Transverse colon (tissue), 4 donors: Measurements from ENCODE around the gene SMARCC1. TPM values are rescaled to one million over a fixed set of nuclear protein-coding genes. Genes with fewer than 3 reads are reported as not detected.

Experiments
- DNase-seq: peaks from one replicate; pipeline ENCODE4 v3.0.0-alpha.2; 2019
- H3K27ac ChIP-seq, 4 donors: fragments of 200-600 bp; sonication (generic); 2 replicates each; pipeline ENCODE4 v1.5.1; 2016 to 2018; ENCODE audit warnings: inconsistent platforms in 4 of 4
- H3K27me3 ChIP-seq: fragments of 200-600 bp; sonication (generic); 2 replicates; pipeline ENCODE4 v1.5.1; 2017; ENCODE audit warnings: inconsistent platforms
- H3K36me3 ChIP-seq, 4 donors: fragments of 200-600 bp; sonication (generic); 2 replicates each; pipeline ENCODE4 v1.5.1; 2017 to 2019; ENCODE audit warnings: inconsistent platforms in 4 of 4
- H3K4me1 ChIP-seq, 4 donors: fragments of 200-600 bp; sonication (generic); 2 replicates each; pipeline ENCODE4 v1.5.1; 2017 to 2020; ENCODE audit warnings: inconsistent platforms in 4 of 4
- H3K4me3 ChIP-seq, 4 donors: fragments of 200-600 bp; sonication (generic); 1 replicate in 1 of 4; 2 replicates in 3 of 4; pipeline versions ENCODE4 v1.5.1 to v1.6.1; 2017 to 2019; ENCODE audit warnings: inconsistent platforms in 4 of 4
- H3K9me3 ChIP-seq, 2 donors: fragments of 200-600 bp; sonication (generic); 2 replicates each; pipeline ENCODE4 v1.5.1; 2017 to 2019; ENCODE audit warnings: inconsistent platforms in 2 of 2
- EP300 ChIP-seq: sonication (generic); formaldehyde crosslinking; IDR thresholded peaks from one replicate; pipeline ENCODE4 v1.6.1; 2017; ENCODE audit warnings: antibody characterized with exemption, low read depth
- POLR2A ChIP-seq: fragments of 450-650 bp; IDR thresholded peaks from one replicate; pipeline ENCODE4 v1.6.1; 2016; ENCODE audit warnings: antibody characterized with exemption, mild to moderate bottlenecking, moderate library complexity
- POLR2AphosphoS5 ChIP-seq, 3 donors: sonication (generic); formaldehyde crosslinking; IDR thresholded peaks; one replicate each; pipeline ENCODE4 v1.6.1; 2016; ENCODE audit warnings: antibody characterized with exemption in 3 of 3
- WGBS, 2 donors: methylation state at CpG; one replicate each; pipeline ENCODE4 v1.1.5; 2018; ENCODE audit warnings: low coverage in 1 of 2; 5-methylcytosine and 5-hydroxymethylcytosine counted together
- in situ Hi-C, 4 donors: fragments of 200-750 bp; cut with MboI; loops; one replicate each; pipeline versions ENCODE4 v1.15.0 to v1.15.1; 2017; ENCODE audit warnings: low sequenced_read_pairs in 3 of 4, low pct_ligation_motif_present in 1 of 4, low pct_unique_long_range_greater_than_20kb in 1 of 4
- intact Hi-C: fragments of 100-400 bp; cut with DNase I; formaldehyde crosslinking; loops from one replicate; pipeline ENCODE4 v1.15.1; 2023; ENCODE audit warnings: low total_unique reads
- total RNA-seq, 4 donors: library from RNA; depleted of rRNA; stranded (reverse); fragments of >200 nt; gene quantifications; one replicate each; pipeline ENCODE4 v1.1.0, GENCODE V29; 2016
- TF ChIP-seq, protein P1 (sequence below), 5 experiments: fragments of 200-600 bp in 3 of 5; fragments of 450-650 bp in 2 of 5; sonication (generic) in 3 of 5; IDR thresholded peaks; 1 replicate in 2 of 5; 2 replicates in 3 of 5; pipeline ENCODE4 v1.5.1; 2016 to 2017; ENCODE audit warnings: antibody characterized with exemption in 5 of 5, inconsistent platforms in 3 of 5, mild to moderate bottlenecking in 2 of 5, moderate library complexity in 1 of 5

SMARCC1 gene
- total RNA-seq, 4 donors from 2014 or later: 21.3 to 70.8 (median 45.0) TPM

DNA sequence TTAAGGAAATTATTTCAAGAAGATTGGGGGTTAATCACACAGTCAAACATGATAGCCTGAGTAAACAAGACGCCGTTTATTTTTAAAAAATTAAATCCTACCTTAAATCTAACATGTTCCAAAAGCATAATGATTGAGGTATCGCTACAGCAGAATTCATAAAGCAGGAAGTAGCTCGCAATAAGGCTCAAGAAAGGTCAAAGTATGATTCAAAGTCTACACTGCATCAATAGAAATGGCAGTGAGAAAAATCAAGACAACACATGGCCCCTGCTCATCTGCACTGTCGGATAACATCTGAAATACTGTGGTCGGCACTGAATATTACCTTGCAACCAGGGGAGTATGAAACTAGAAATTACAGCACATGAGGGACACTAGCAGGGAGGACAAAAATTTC lies 93.2 kb downstream of the SMARCC1 start:
- H3K27ac ChIP-seq: no peak overlapping the region
- H3K4me1 ChIP-seq: no peaks in the 10 kb centered on the region
- no peaks in the 10 kb centered on the region for H3K27me3 ChIP-seq
- no peak overlapping the region for H3K4me3 ChIP-seq
- in situ Hi-C loops: no loop called here
- H3K9me3 ChIP-seq: no peaks in the 10 kb centered on the region
- peaks cover 0 to 70% (median 25%) of the 10 kb centered on the region in 4 donors for H3K36me3 ChIP-seq
- TF ChIP-seq POLR2AphosphoS5 (IDR thresholded peaks at IDR 0.05) (no peak), EP300 (no peak), POLR2A (no peak)
- TF ChIP-seq, protein P1, sequence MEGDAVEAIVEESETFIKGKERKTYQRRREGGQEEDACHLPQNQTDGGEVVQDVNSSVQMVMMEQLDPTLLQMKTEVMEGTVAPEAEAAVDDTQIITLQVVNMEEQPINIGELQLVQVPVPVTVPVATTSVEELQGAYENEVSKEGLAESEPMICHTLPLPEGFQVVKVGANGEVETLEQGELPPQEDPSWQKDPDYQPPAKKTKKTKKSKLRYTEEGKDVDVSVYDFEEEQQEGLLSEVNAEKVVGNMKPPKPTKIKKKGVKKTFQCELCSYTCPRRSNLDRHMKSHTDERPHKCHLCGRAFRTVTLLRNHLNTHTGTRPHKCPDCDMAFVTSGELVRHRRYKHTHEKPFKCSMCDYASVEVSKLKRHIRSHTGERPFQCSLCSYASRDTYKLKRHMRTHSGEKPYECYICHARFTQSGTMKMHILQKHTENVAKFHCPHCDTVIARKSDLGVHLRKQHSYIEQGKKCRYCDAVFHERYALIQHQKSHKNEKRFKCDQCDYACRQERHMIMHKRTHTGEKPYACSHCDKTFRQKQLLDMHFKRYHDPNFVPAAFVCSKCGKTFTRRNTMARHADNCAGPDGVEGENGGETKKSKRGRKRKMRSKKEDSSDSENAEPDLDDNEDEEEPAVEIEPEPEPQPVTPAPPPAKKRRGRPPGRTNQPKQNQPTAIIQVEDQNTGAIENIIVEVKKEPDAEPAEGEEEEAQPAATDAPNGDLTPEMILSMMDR (IDR thresholded peaks at IDR 0.05): no peak
- intact Hi-C loops: no loop called here
- DNase-seq: no peak
- WGBS, 2 donors: 76 to 89% methylated on average over 6 of the region's 6 CpGs

DNA sequence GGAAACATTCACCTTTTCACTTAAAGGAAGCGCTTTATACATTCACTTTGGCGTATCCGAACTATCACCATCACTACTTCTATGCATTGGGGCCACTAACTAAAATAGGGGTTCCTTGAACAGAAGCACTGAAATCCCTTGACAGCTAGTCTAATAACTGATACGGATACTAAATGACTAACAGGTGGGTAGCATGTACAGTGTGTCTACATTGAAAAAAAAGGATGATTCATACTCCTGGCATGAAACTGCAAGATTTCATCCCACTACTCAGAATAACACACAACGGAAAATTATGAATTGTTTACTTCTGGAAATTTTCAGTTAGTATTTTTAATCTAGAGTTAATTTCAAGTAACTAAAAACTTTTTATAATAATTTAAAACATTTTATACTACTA lies 96.7 kb downstream of the SMARCC1 start:
- Histone ChIP-seq H3K27ac (no peak overlapping the region), H3K4me1 (no peaks in the 10 kb centered on the region), H3K4me3 (no peak overlapping the region), H3K27me3 (no peaks in the 10 kb centered on the region), H3K36me3 (peaks cover 0 to 56% (median 23%) of the 10 kb centered on the region in 4 donors), H3K9me3 (no peaks in the 10 kb centered on the region)
- TF ChIP-seq POLR2AphosphoS5 (IDR thresholded peaks at IDR 0.05) (no peak), EP300 (no peak), POLR2A (no peak)
- TF ChIP-seq, protein P1 (IDR thresholded peaks at IDR 0.05): no peak
- 90 to 95% methylated on average over 5 of the region's 5 CpGs for WGBS, 2 donors
- in situ Hi-C loops: no loop called here
- DNase-seq: no peak
- intact Hi-C loops: no loop called here

DNA sequence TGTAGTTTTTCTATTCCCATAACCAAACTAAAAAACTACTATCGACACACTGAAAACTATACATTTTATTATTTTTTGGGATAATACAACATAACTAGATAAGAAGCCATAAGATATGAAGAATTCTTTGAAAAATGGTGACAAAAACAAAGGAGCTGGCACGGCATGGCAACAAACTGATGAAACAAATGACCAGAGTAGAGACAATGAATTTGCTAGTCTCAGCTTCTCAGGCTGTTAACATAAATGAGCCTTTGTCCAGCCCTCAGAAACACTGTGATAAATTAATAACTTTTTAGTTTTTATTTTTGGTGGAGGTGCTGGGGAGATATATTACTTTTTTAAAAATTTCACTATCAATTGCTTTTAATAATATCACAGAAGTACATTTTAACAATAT lies 100.7 kb downstream of the SMARCC1 start:
- peaks cover 0 to 51% (median 22%) of the 10 kb centered on the region in 4 donors for H3K36me3 ChIP-seq
- H3K27ac ChIP-seq: no peak overlapping the region
- no peaks in the 10 kb centered on the region for H3K9me3 ChIP-seq
- no peaks in the 10 kb centered on the region for H3K27me3 ChIP-seq
- intact Hi-C loops: no loop called here
- no peak for DNase-seq
- H3K4me1 ChIP-seq: no peaks in the 10 kb centered on the region
- H3K4me3 ChIP-seq: no peak overlapping the region
- in situ Hi-C loops: no loop called here
- WGBS, 2 donors: 93 to 100% methylated on average over 2 of the region's 2 CpGs
- TF ChIP-seq POLR2AphosphoS5 (IDR thresholded peaks at IDR 0.05): no peak
- TF ChIP-seq, protein P1 (IDR thresholded peaks at IDR 0.05): no peak
- no peak for TF ChIP-seq POLR2A
- TF ChIP-seq EP300: no peak

DNA sequence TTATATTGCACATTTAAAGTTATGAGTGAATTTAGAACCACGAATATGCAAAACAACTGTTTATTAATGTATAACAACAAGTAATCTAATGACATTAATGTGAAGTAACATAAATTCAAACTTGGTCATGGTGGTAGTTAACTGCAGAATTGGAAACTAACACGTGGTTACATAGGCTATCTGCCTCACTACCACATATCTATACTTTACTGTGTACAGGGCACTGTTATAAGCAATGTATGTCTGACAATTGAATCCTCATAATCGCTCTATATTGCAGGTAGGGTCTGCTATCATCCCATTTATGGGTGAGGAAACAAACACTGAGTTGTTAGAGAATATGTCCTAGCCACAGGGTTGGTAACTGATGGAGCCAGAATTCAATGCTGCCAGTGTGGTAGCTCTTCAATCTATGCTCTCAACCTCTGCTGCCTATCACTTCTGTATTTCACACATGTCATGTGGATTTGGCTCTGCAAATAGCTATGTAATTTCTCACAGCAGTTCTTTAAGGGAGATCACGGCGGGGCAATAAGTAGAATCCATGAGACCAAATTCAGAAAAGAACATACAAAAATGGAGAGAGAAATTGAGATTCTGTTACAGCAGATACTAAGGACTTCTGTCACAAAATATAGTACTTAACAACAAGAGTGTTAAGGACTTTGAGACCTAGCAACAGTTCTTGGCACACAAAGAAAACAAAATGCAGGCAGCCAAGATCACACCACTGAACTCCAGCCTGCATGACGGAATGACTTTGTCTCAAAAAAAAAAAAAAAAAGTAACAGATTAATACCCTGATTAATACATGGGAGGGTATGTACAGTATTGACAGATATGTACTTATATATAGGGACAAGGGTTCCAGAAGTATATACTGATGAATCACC lies 103.0 kb downstream of the SMARCC1 start:
- no peaks in the 10 kb centered on the region for H3K9me3 ChIP-seq
- H3K27me3 ChIP-seq: no peaks in the 10 kb centered on the region
- in situ Hi-C loops: no loop called here
- H3K27ac ChIP-seq: no peak overlapping the region
- H3K4me3 ChIP-seq: no peak overlapping the region
- DNase-seq: no peak
- WGBS, 2 donors: 94 to 95% methylated on average over 5 to 6 of the region's 6 CpGs
- intact Hi-C loops: no loop called here
- TF ChIP-seq POLR2AphosphoS5 (IDR thresholded peaks at IDR 0.05): no peak
- TF ChIP-seq, protein P1 (IDR thresholded peaks at IDR 0.05): no peak
- no peak for TF ChIP-seq EP300
- TF ChIP-seq POLR2A: no peak
- peaks cover 0 to 56% (median 26%) of the 10 kb centered on the region in 4 donors for H3K36me3 ChIP-seq
- H3K4me1 ChIP-seq: no peaks in the 10 kb centered on the region
